ENCODE data around the gene AKAP6. TPM values are rescaled to one million over a fixed set of nuclear protein-coding genes. Genes with fewer than 3 reads are reported as not detected.

Gene AKAP6
- total RNA-seq, 1 donor from 2014 or later: 130 TPM

GRCh38 chr14:32408018-32408417 is 78.9 kb downstream of the AKAP6 start:
- DNase-seq (ENCODE audit: low read depth): no peak

- no peak for DNase-seq (ENCODE audit: low read depth)
These were observed 83.0 kb downstream of the AKAP6 start for GRCh38 chr14:32412103-32412502.

GRCh38 chr14:32412532-32412931 is 83.4 kb downstream of the AKAP6 start:
- DNase-seq (ENCODE audit: low read depth): no peak

GRCh38 chr14:32413967-32414640 is 85.0 kb downstream of the AKAP6 start:
- DNase-seq (ENCODE audit: low read depth): no peak

GRCh38 chr14:32414808-32415255 is 85.7 kb downstream of the AKAP6 start:
- no peak for DNase-seq (ENCODE audit: low read depth)

- peak; percentile 80 for DNase-seq (ENCODE audit: low read depth)
These were observed 89.0 kb downstream of the AKAP6 start for GRCh38 chr14:32417956-32418552.

- no peak for DNase-seq (ENCODE audit: low read depth)
These were observed 90.3 kb downstream of the AKAP6 start for GRCh38 chr14:32419429-32419828.

GRCh38 chr14:32421781-32422180 is 92.7 kb downstream of the AKAP6 start:
- DNase-seq (ENCODE audit: low read depth): no peak

GRCh38 chr14:32422440-32422839 is 93.3 kb downstream of the AKAP6 start:
- no peak for DNase-seq (ENCODE audit: low read depth)

- no peak for DNase-seq (ENCODE audit: low read depth)
These were observed 96.9 kb downstream of the AKAP6 start for GRCh38 chr14:32426028-32426427.

GRCh38 chr14:32426586-32427388 is 97.7 kb downstream of the AKAP6 start:
- no peak for DNase-seq (ENCODE audit: low read depth)

- no peak for DNase-seq (ENCODE audit: low read depth)
These were observed 98.8 kb downstream of the AKAP6 start for GRCh38 chr14:32427726-32428528.

- DNase-seq (ENCODE audit: low read depth): no peak
These were observed 99.8 kb downstream of the AKAP6 start for GRCh38 chr14:32428875-32429274.

- DNase-seq (ENCODE audit: low read depth): peak; percentile 44
These were observed 101.2 kb downstream of the AKAP6 start for GRCh38 chr14:32430326-32430725.

- DNase-seq (ENCODE audit: low read depth): no peak
These were observed 103.9 kb downstream of the AKAP6 start for GRCh38 chr14:32432813-32433538.

- no peak for DNase-seq (ENCODE audit: low read depth)
These were observed 105.1 kb downstream of the AKAP6 start for GRCh38 chr14:32434180-32434579.

- DNase-seq (ENCODE audit: low read depth): no peak
These were observed 105.8 kb downstream of the AKAP6 start for GRCh38 chr14:32434880-32435279.

GRCh38 chr14:32435411-32435810 is 106.3 kb downstream of the AKAP6 start:
- no peak for DNase-seq (ENCODE audit: low read depth)

GRCh38 chr14:32436993-32437392 is 107.9 kb downstream of the AKAP6 start:
- no peak for DNase-seq (ENCODE audit: low read depth)

GRCh38 chr14:32438517-32438916 is 109.4 kb downstream of the AKAP6 start:
- no peak for DNase-seq (ENCODE audit: low read depth)
